ENCODE measurements around the gene BTNL9.

DNA sequence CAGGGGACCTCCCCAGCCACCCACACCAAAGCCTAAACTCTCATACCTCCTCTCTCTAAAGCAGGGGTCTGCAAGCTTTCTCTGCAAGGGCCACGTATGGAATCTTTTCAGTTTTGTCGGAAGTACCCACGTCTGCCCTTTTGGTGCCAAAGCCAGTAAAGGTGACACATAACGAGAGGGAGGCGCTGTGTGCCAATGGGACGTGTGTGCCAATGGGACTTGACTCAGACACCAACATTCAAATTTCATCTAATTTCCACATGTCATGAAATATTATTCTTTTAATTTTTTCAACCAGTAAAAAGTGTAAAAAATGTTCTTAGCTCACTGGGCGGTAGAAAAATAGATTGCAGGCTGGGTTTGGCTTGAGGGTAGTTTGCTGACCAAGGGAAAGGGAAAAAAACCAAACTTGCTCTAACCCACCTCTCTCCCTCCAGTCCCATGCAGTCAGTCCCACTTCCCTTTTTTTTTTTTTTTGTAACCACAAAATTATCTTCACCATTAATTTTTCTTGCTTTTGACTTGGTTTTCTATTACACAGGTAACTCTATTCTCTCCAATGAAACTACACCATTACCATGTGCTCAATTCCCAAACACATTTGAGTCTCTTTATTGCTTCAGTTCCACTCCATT lies 65.4 kb downstream of the BTNL9 start:
- TF ChIP-seq, protein P1, sequence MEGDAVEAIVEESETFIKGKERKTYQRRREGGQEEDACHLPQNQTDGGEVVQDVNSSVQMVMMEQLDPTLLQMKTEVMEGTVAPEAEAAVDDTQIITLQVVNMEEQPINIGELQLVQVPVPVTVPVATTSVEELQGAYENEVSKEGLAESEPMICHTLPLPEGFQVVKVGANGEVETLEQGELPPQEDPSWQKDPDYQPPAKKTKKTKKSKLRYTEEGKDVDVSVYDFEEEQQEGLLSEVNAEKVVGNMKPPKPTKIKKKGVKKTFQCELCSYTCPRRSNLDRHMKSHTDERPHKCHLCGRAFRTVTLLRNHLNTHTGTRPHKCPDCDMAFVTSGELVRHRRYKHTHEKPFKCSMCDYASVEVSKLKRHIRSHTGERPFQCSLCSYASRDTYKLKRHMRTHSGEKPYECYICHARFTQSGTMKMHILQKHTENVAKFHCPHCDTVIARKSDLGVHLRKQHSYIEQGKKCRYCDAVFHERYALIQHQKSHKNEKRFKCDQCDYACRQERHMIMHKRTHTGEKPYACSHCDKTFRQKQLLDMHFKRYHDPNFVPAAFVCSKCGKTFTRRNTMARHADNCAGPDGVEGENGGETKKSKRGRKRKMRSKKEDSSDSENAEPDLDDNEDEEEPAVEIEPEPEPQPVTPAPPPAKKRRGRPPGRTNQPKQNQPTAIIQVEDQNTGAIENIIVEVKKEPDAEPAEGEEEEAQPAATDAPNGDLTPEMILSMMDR (conservative IDR thresholded peaks at IDR 0.05 in 1 of 2, IDR thresholded peaks at IDR 0.05 in 1 of 2; ENCODE audit: extremely low read depth in 1 of 2, insufficient read depth in 1 of 2, low read depth in 1 of 2, low read length in 2 of 2): no peak
- TF ChIP-seq EZH2 (IDR thresholded peaks at IDR 0.05; ENCODE audit: borderline replicate concordance, low read length): no peak
